Gastroesophageal sphincter (tissue), 3 donors: Measurements from ENCODE around the gene MBNL1.

Experiments
- EP300 ChIP-seq: sonication (generic); formaldehyde crosslinking; IDR thresholded peaks from one replicate; pipeline ENCODE4 v1.6.1; 2017; ENCODE audit warnings: antibody characterized with exemption, mild to moderate bottlenecking
- POLR2A ChIP-seq, 2 donors: fragments of 450-650 bp; IDR thresholded peaks; one replicate each; pipeline ENCODE4 v1.6.1; 2017; ENCODE audit warnings: antibody characterized with exemption in 2 of 2, mild to moderate bottlenecking in 2 of 2, moderate library complexity in 1 of 2
- POLR2AphosphoS5 ChIP-seq: sonication (generic); formaldehyde crosslinking; IDR thresholded peaks from one replicate; pipeline ENCODE4 v1.6.1; 2017; ENCODE audit warnings: antibody characterized with exemption
- TF ChIP-seq, protein P1 (sequence below), 4 experiments: fragments of 200-600 bp in 2 of 4; fragments of 450-650 bp in 2 of 4; sonication (generic) in 1 of 4; IDR thresholded peaks; one replicate each; pipeline ENCODE4 v1.5.1; 2017 to 2019; ENCODE audit warnings: antibody characterized with exemption in 4 of 4, mild to moderate bottlenecking in 2 of 4, moderate library complexity in 2 of 4

DNA sequence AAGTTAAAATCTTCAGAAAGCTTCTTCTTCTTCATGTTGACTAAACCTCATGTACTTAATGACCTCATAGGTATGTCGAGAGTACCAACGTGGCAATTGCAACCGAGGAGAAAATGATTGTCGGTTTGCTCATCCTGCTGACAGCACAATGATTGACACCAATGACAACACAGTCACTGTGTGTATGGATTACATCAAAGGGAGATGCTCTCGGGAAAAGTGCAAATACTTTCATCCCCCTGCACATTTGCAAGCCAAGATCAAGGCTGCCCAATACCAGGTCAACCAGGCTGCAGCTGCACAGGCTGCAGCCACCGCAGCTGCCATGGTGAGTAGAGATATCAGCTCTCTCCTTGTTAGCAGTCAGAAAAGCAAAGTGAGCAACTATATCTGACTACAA, 176.5 kb downstream of the MBNL1 start:
- TF ChIP-seq, protein P1, sequence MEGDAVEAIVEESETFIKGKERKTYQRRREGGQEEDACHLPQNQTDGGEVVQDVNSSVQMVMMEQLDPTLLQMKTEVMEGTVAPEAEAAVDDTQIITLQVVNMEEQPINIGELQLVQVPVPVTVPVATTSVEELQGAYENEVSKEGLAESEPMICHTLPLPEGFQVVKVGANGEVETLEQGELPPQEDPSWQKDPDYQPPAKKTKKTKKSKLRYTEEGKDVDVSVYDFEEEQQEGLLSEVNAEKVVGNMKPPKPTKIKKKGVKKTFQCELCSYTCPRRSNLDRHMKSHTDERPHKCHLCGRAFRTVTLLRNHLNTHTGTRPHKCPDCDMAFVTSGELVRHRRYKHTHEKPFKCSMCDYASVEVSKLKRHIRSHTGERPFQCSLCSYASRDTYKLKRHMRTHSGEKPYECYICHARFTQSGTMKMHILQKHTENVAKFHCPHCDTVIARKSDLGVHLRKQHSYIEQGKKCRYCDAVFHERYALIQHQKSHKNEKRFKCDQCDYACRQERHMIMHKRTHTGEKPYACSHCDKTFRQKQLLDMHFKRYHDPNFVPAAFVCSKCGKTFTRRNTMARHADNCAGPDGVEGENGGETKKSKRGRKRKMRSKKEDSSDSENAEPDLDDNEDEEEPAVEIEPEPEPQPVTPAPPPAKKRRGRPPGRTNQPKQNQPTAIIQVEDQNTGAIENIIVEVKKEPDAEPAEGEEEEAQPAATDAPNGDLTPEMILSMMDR (IDR thresholded peaks at IDR 0.05), result no peak
- TF ChIP-seq POLR2A (IDR thresholded peaks at IDR 0.05) (no peak), POLR2AphosphoS5 (no peak), EP300 (no peak)
